SK-N-SH (cell line): ENCODE measurements around the gene ISCA2. TPM values are rescaled to one million over a fixed set of nuclear protein-coding genes. Genes with fewer than 3 reads are reported as not detected.

Experiments
- CTCF ChIA-PET: fragments of 300-600, 350-600 bp; formaldehyde crosslinking; extraction: SDS; loops from one replicate; lab custom pipeline; 2021; lab: Yijun Ruan, JAX
- POLR2A ChIA-PET: fragments of 350-600 bp; sonication (Branson Sonifier 250); formaldehyde crosslinking; extraction: SDS; loops from one replicate; lab custom pipeline; 2020; ENCODE audit warnings: antibody characterized with exemption, inconsistent platforms; lab: Yijun Ruan, JAX
- DNase-seq: peaks from one replicate; pipeline ENCODE4 v3.0.0; 2012
- H2AFZ ChIP-seq: fragments of 200-600 bp; sonication (generic); 2 replicates; pipeline ENCODE4 v1.8.1; 2016; ENCODE audit warnings: antibody characterized with exemption, mild to moderate bottlenecking, low read depth
- H3F3A ChIP-seq: fragments of 200-600 bp; sonication (generic); replicated peaks from 2 replicates; pipeline ENCODE3; 2016; ENCODE audit warnings: antibody characterized with exemption, mild to moderate bottlenecking; ENCODE audit not compliant: insufficient read depth
- H3K27ac ChIP-seq, 2 experiments: fragments of 200-500 bp in 1 of 2; fragments of 200-600 bp in 1 of 2; sonication (Bioruptor generic) in 1 of 2; sonication (generic), shearing (Covaris generic) in 1 of 2; 2 replicates each; pipeline versions ENCODE4 v1.5.1 to v1.6.1; 2014 to 2016; ENCODE audit warnings: low read depth in 2 of 2, inconsistent platforms in 1 of 2, low read length in 1 of 2, mild to moderate bottlenecking in 1 of 2, mixed read lengths in 1 of 2
- H3K27me3 ChIP-seq: fragments of 200-600 bp; sonication (generic), shearing (Covaris generic); 2 replicates; pipeline ENCODE4 v1.6.1; 2016; ENCODE audit warnings: mixed run types; ENCODE audit not compliant: insufficient read depth
- H3K36me3 ChIP-seq, 2 experiments: fragments of 200-500 bp in 1 of 2; fragments of 200-600 bp in 1 of 2; sonication (Bioruptor generic) in 1 of 2; sonication (generic) in 1 of 2; replicated peaks in 1 of 2; 2 replicates each; pipeline versions ENCODE3 to v1.5.1; 2014 to 2016; ENCODE audit warnings: low read length in 1 of 2, mild to moderate bottlenecking in 1 of 2; ENCODE audit not compliant: insufficient read depth in 2 of 2, control insufficient read depth in 1 of 2
- H3K4me1 ChIP-seq, 2 experiments: fragments of 200-500 bp in 1 of 2; fragments of 200-600 bp in 1 of 2; sonication (Bioruptor generic) in 1 of 2; sonication (generic), shearing (Covaris generic) in 1 of 2; 2 replicates each; pipeline versions ENCODE4 v1.5.1 to v1.6.1; 2014 to 2016; ENCODE audit warnings: low read depth in 1 of 2, low read length in 1 of 2, mixed run types in 1 of 2; ENCODE audit not compliant: insufficient read depth in 2 of 2, control insufficient read depth in 1 of 2
- H3K4me2 ChIP-seq: fragments of 200-600 bp; sonication (generic), shearing (Covaris generic); 2 replicates; pipeline ENCODE4 v1.6.1; 2017; ENCODE audit warnings: mixed run types
- H3K4me3 ChIP-seq, 2 experiments: fragments of 200-500 bp in 1 of 2; fragments of 200-600 bp in 1 of 2; sonication (Bioruptor generic) in 1 of 2; sonication (generic), shearing (Covaris generic) in 1 of 2; 2 replicates each; pipeline versions ENCODE4 v1.5.1 to v1.8.1; 2014 to 2016; ENCODE audit warnings: low read depth in 2 of 2, inconsistent platforms in 1 of 2, low read length in 1 of 2, mild to moderate bottlenecking in 1 of 2, mixed read lengths in 1 of 2, moderate library complexity in 1 of 2
- H3K79me2 ChIP-seq: fragments of 200-600 bp; sonication (generic); 2 replicates; pipeline ENCODE4 v1.8.1; 2017; ENCODE audit warnings: mild to moderate bottlenecking; ENCODE audit not compliant: insufficient read depth
- H3K9ac ChIP-seq: fragments of 200-600 bp; sonication (generic); 2 replicates; pipeline ENCODE4 v1.6.1; 2017; ENCODE audit warnings: mixed run types
- H3K9me2 ChIP-seq: fragments of 200-600 bp; sonication (generic); 2 replicates; pipeline ENCODE4 v1.6.1; 2017; ENCODE audit warnings: mixed run types
- H3K9me3 ChIP-seq: fragments of 200-600 bp; sonication (generic); 2 replicates; pipeline ENCODE4 v1.6.1; 2017; ENCODE audit warnings: mixed run types, mild to moderate bottlenecking, moderate library complexity
- H4K20me1 ChIP-seq: fragments of 200-600 bp; sonication (generic); 2 replicates; pipeline ENCODE4 v1.6.1; 2017; ENCODE audit warnings: mild to moderate bottlenecking, mixed run types; ENCODE audit not compliant: insufficient read depth
- CHD2 ChIP-seq: fragments of 150-350 bp; IDR thresholded peaks from 2 replicates; pipeline ENCODE4 v1.6.1; 2018; ENCODE audit warnings: low read length; ENCODE audit not compliant: partially characterized antibody
- FOSL2 ChIP-seq: IDR thresholded peaks from 2 replicates; pipeline ENCODE4 v1.4.0; 2012; ENCODE audit warnings: low read depth, mild to moderate bottlenecking, moderate library complexity, borderline replicate concordance
- FOXM1 ChIP-seq: IDR thresholded peaks from 2 replicates; pipeline ENCODE4 v1.4.0; 2012; ENCODE audit warnings: low read depth, mild to moderate bottlenecking
- MXI1 ChIP-seq: IDR thresholded peaks from 2 replicates; pipeline ENCODE4 v1.6.1; 2012; ENCODE audit warnings: mild to moderate bottlenecking, low read depth, low read length, improper control_type of control experiment
- NFIC ChIP-seq: IDR thresholded peaks from 2 replicates; pipeline ENCODE4 v1.4.0; 2012; ENCODE audit warnings: borderline replicate concordance
- NRF1 ChIP-seq: IDR thresholded peaks from 2 replicates; pipeline ENCODE4 v1.6.1; 2012; ENCODE audit warnings: low read depth, mild to moderate bottlenecking, low read length
- POLR2AphosphoS5 ChIP-seq: IDR thresholded peaks from 2 replicates; pipeline ENCODE4 v1.6.1; 2012; ENCODE audit warnings: low read depth, low read length
- RCOR1 ChIP-seq: fragments of 150-350 bp; IDR thresholded peaks from 2 replicates; pipeline ENCODE4 v1.6.1; 2017; ENCODE audit warnings: antibody characterized with exemption, low read length
- RFX5 ChIP-seq: IDR thresholded peaks from 2 replicates; pipeline ENCODE4 v1.6.1; 2012; ENCODE audit warnings: mild to moderate bottlenecking, improper control_type of control experiment, low read length
- SIN3A ChIP-seq: IDR thresholded peaks from 2 replicates; pipeline ENCODE4 v1.6.1; 2012; ENCODE audit warnings: low read depth, mild to moderate bottlenecking, low read length, moderate library complexity, borderline replicate concordance
- SMC3 ChIP-seq: IDR thresholded peaks from 2 replicates; pipeline ENCODE4 v1.6.1; 2012; ENCODE audit warnings: low read depth, low read length, improper control_type of control experiment
- WGBS: methylation state at CpG from one replicate; pipeline ENCODE4 v1.1.6; 2017; ENCODE audit warnings: low lambda C conversion rate; 5-methylcytosine and 5-hydroxymethylcytosine counted together
- polyA plus RNA-seq, 3 experiments: library from polyadenylated mRNA; depleted of rRNA; stranded (reverse); fragments of >200 nt; gene quantifications; 2 replicates each; pipeline ENCODE4 v1.2.3, GENCODE V29; 2012
- TF ChIP-seq, protein P1 (sequence below): IDR thresholded peaks from 2 replicates; pipeline ENCODE4 v1.4.0; 2012; ENCODE audit warnings: low read depth
- TF ChIP-seq, protein P2 (sequence below): IDR thresholded peaks from 2 replicates; pipeline ENCODE4 v1.6.1; 2012; ENCODE audit warnings: mild to moderate bottlenecking, low read depth, low read length, moderate library complexity
- TF ChIP-seq, protein P3 (sequence below): fragments of 150-350 bp; IDR thresholded peaks from 2 replicates; pipeline ENCODE4 v1.6.1; 2017; ENCODE audit warnings: antibody characterized with exemption, low read length, low read depth, borderline replicate concordance
- TF ChIP-seq, protein P4 (sequence below): fragments of 200-600 bp; sonication (generic); IDR thresholded peaks from 2 replicates; pipeline ENCODE4 v1.6.1; 2017; ENCODE audit warnings: antibody characterized with exemption, mild to moderate bottlenecking, moderate library complexity
- TF ChIP-seq, protein P5 (sequence below): IDR thresholded peaks from 2 replicates; pipeline ENCODE4 v1.4.0; 2012; ENCODE audit warnings: low read depth, borderline replicate concordance

Gene ISCA2
- polyA plus RNA-seq, 1 of the 3 experiments (the other 2 are of a cell fraction): 51.9 TPM

DNA sequence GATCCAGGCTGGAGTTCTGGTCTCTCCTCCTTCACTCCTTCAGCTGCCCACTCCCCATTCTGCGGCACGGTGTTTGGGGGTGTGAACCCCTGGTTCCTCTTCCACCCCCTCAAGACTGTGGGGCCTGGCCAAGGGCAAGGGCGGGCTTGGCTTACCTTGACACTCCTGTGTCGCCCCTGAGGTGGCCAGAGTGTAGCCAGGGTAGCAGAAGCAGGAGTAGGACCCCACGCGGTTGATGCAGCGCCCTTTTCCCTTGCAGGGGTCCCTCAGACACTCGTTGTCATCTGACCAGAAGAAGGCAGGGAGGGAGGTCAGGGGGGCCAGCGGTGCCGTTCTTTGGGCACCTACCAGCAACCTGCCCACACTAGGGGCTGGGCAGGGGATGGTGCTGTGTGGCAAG is 28.2 kb downstream of the ISCA2 start:
- Histone ChIP-seq H3K27me3 (no peaks in the 10 kb centered on the region), H2AFZ (no peak overlapping the region), H3K36me3 (peaks cover 28 to 46% of the 10 kb centered on the region in 2 experiments), H4K20me1 (no peaks in the 10 kb centered on the region), H3K4me3 (no peak overlapping the region), H3F3A (no peaks in the 10 kb centered on the region), H3K9me3 (no peaks in the 10 kb centered on the region), H3K79me2 (no peaks in the 10 kb centered on the region), H3K4me1 (peaks cover 0 to 7% of the 10 kb centered on the region in 2 experiments; a peak in 1 of 4 replicates), H3K9ac (no peak overlapping the region), H3K27ac (no peak overlapping the region), H3K4me2 (no peak overlapping the region), H3K9me2 (no peaks in the 10 kb centered on the region)
- POLR2A ChIA-PET: no interaction called here
- no peak for TF ChIP-seq RFX5
- TF ChIP-seq CHD2: no peak
- TF ChIP-seq, protein P1, sequence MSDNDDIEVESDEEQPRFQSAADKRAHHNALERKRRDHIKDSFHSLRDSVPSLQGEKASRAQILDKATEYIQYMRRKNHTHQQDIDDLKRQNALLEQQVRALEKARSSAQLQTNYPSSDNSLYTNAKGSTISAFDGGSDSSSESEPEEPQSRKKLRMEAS: no peak
- no peak for TF ChIP-seq SIN3A
- TF ChIP-seq, protein P2, sequence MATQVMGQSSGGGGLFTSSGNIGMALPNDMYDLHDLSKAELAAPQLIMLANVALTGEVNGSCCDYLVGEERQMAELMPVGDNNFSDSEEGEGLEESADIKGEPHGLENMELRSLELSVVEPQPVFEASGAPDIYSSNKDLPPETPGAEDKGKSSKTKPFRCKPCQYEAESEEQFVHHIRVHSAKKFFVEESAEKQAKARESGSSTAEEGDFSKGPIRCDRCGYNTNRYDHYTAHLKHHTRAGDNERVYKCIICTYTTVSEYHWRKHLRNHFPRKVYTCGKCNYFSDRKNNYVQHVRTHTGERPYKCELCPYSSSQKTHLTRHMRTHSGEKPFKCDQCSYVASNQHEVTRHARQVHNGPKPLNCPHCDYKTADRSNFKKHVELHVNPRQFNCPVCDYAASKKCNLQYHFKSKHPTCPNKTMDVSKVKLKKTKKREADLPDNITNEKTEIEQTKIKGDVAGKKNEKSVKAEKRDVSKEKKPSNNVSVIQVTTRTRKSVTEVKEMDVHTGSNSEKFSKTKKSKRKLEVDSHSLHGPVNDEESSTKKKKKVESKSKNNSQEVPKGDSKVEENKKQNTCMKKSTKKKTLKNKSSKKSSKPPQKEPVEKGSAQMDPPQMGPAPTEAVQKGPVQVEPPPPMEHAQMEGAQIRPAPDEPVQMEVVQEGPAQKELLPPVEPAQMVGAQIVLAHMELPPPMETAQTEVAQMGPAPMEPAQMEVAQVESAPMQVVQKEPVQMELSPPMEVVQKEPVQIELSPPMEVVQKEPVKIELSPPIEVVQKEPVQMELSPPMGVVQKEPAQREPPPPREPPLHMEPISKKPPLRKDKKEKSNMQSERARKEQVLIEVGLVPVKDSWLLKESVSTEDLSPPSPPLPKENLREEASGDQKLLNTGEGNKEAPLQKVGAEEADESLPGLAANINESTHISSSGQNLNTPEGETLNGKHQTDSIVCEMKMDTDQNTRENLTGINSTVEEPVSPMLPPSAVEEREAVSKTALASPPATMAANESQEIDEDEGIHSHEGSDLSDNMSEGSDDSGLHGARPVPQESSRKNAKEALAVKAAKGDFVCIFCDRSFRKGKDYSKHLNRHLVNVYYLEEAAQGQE: no peak
- TF ChIP-seq POLR2AphosphoS5: no peak
- no peak for TF ChIP-seq NRF1
- DNase-seq: no peak
- 88% methylated on average over 10 of the region's 10 CpGs for WGBS
- CTCF ChIA-PET: interaction anchor here (1.1 to 1.6 kb wide), 2 partner anchors 11 to 21 kb away, joined by 3 to 4 read pairs; no protein-coding TSS in a partner anchor

DNA sequence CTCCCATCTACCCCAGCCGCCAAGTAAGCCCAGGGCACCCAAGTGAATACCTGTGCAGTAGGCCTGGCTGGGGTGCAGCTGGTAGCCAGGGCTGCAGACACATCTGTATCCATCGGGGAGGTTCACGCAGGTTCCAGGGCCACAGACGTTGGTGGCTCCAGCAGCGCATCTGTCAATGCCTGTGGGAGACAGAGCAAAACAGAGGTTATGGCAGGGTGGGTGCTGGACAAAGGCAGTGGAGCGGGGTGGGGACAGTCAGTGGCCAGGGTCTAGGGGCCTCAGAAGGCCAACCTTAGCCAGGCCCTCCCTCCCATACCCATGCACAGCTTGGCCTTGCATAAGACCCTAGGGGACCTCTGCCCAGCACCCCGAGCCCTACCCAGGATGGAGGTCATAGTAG is 29.2 kb downstream of the ISCA2 start:
- Histone ChIP-seq H3F3A (no peaks in the 10 kb centered on the region), H3K4me2 (no peak overlapping the region), H3K27me3 (no peaks in the 10 kb centered on the region), H3K9me3 (no peaks in the 10 kb centered on the region), H3K27ac (no peak overlapping the region), H3K9ac (no peak overlapping the region), H3K9me2 (no peaks in the 10 kb centered on the region)
- POLR2A ChIA-PET: no interaction called here
- WGBS: 96% methylated on average over 5 of the region's 7 CpGs
- no peak for TF ChIP-seq RCOR1
- no peak for TF ChIP-seq FOSL2
- TF ChIP-seq, protein P3, sequence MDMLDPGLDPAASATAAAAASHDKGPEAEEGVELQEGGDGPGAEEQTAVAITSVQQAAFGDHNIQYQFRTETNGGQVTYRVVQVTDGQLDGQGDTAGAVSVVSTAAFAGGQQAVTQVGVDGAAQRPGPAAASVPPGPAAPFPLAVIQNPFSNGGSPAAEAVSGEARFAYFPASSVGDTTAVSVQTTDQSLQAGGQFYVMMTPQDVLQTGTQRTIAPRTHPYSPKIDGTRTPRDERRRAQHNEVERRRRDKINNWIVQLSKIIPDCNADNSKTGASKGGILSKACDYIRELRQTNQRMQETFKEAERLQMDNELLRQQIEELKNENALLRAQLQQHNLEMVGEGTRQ: no peak
- TF ChIP-seq SMC3: no peak
- no peak for TF ChIP-seq RFX5
- no peak for TF ChIP-seq FOXM1
- no peak for TF ChIP-seq MXI1
- no peak for TF ChIP-seq NFIC
- no peak for TF ChIP-seq CHD2
- TF ChIP-seq, protein P4, sequence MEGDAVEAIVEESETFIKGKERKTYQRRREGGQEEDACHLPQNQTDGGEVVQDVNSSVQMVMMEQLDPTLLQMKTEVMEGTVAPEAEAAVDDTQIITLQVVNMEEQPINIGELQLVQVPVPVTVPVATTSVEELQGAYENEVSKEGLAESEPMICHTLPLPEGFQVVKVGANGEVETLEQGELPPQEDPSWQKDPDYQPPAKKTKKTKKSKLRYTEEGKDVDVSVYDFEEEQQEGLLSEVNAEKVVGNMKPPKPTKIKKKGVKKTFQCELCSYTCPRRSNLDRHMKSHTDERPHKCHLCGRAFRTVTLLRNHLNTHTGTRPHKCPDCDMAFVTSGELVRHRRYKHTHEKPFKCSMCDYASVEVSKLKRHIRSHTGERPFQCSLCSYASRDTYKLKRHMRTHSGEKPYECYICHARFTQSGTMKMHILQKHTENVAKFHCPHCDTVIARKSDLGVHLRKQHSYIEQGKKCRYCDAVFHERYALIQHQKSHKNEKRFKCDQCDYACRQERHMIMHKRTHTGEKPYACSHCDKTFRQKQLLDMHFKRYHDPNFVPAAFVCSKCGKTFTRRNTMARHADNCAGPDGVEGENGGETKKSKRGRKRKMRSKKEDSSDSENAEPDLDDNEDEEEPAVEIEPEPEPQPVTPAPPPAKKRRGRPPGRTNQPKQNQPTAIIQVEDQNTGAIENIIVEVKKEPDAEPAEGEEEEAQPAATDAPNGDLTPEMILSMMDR: no peak
- TF ChIP-seq, protein P5, sequence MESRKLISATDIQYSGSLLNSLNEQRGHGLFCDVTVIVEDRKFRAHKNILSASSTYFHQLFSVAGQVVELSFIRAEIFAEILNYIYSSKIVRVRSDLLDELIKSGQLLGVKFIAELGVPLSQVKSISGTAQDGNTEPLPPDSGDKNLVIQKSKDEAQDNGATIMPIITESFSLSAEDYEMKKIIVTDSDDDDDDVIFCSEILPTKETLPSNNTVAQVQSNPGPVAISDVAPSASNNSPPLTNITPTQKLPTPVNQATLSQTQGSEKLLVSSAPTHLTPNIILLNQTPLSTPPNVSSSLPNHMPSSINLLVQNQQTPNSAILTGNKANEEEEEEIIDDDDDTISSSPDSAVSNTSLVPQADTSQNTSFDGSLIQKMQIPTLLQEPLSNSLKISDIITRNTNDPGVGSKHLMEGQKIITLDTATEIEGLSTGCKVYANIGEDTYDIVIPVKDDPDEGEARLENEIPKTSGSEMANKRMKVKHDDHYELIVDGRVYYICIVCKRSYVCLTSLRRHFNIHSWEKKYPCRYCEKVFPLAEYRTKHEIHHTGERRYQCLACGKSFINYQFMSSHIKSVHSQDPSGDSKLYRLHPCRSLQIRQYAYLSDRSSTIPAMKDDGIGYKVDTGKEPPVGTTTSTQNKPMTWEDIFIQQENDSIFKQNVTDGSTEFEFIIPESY: no peak
- TF ChIP-seq, all 33 proteins: peak for 0
- no peak overlapping the region for H2AFZ ChIP-seq
- peaks cover 25 to 46% of the 10 kb centered on the region in 2 experiments for H3K36me3 ChIP-seq
- H3K4me1 ChIP-seq: peaks cover 0 to 5% of the 10 kb centered on the region in 2 experiments; a peak in 1 of 4 replicates
- no peak for DNase-seq
- H3K79me2 ChIP-seq: no peaks in the 10 kb centered on the region
- H4K20me1 ChIP-seq: no peaks in the 10 kb centered on the region
- no peak overlapping the region for H3K4me3 ChIP-seq
- CTCF ChIA-PET: interaction anchor here (0.9 kb wide), 1 partner anchor 89 kb away, joined by 3 read pairs; the partner anchor contains the start of gene LTBP2
